ENCODE data around the gene ADGRV1.
"Not testable (repeated sequence)": the region's sequence is repeated elsewhere in the genome, so short reads cannot be mapped to it uniquely, and the experiment has no call there.

Gene ADGRV1

DNA sequence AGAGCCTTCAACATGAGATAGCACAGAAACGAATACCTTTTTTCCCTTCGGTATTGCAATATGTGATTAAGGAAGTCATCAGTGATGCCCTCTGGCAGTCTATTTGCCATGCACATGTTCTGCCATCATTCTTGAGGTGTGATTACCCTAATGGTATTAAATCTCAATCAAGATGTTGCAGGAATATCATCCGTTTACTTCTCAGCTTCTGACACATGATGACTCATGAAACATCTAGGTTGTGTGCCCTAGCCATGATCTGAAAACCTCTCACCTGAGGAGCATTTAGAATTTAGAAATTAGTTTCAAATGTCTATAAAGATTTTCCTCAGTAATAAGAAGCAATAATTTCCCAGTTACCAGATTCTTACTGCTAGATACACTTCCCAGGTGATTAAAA lies 209.1 kb downstream of the ADGRV1 start:
- DNase-seq (ENCODE audit: low read depth): no peak
- TF ChIP-seq, protein P1, sequence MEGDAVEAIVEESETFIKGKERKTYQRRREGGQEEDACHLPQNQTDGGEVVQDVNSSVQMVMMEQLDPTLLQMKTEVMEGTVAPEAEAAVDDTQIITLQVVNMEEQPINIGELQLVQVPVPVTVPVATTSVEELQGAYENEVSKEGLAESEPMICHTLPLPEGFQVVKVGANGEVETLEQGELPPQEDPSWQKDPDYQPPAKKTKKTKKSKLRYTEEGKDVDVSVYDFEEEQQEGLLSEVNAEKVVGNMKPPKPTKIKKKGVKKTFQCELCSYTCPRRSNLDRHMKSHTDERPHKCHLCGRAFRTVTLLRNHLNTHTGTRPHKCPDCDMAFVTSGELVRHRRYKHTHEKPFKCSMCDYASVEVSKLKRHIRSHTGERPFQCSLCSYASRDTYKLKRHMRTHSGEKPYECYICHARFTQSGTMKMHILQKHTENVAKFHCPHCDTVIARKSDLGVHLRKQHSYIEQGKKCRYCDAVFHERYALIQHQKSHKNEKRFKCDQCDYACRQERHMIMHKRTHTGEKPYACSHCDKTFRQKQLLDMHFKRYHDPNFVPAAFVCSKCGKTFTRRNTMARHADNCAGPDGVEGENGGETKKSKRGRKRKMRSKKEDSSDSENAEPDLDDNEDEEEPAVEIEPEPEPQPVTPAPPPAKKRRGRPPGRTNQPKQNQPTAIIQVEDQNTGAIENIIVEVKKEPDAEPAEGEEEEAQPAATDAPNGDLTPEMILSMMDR (conservative IDR thresholded peaks at IDR 0.05; ENCODE audit: low read depth, low read length): no peak
- no peak overlapping the region for H3K4me3 ChIP-seq (ENCODE audit: low read length)

DNA sequence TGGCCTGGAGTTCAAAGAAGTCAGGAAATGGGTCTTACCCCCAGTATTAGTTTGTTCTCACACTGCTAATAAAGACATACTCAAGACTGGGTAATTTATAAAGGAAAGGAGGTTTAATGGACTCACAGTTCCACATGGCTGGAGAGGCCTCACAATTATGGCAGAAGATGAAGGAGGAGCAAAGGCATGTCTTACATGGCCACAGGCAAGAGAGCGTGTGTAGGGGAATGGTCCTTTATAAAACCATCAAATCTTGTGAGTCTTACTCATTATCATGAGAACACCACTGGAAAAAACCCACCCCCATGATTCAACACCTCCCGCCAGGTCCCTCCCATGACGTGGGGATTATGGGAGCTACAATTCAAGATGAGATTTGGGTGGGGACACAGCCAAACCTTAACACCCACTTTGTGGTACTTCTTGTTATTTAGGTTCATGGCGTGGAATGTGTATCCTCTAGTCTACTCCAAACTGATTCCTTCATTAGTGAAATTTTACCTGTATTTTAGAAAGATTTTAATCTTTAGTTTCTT lies 211.5 kb downstream of the ADGRV1 start:
- not testable (repeated sequence) for H3K4me3 ChIP-seq (ENCODE audit: low read length); DNase-seq (ENCODE audit: low read depth)

DNA sequence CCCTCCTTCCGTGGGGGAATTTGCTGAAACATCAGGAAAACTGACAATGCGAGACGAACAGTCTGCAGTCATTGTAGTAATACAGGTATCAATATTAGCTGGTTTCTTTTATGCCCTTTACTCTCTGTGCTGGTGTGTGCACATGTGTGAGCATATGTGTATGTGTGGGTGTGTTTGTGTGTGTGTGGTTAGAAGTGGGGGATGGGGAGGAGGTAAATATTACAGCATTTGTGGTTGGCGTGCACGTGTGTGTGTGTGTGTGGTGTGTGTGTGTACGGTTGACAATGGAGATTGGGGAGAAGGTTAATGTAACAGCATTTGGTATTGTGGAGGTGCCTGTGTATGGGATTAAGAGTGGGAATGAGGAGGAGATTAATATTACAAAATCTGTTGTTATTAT lies 219.4 kb downstream of the ADGRV1 start:
- DNase-seq (ENCODE audit: low read depth): no peak
- TF ChIP-seq, protein P1 (conservative IDR thresholded peaks at IDR 0.05; ENCODE audit: low read depth, low read length): no peak
- no peak overlapping the region for H3K4me3 ChIP-seq (ENCODE audit: low read length)

DNA sequence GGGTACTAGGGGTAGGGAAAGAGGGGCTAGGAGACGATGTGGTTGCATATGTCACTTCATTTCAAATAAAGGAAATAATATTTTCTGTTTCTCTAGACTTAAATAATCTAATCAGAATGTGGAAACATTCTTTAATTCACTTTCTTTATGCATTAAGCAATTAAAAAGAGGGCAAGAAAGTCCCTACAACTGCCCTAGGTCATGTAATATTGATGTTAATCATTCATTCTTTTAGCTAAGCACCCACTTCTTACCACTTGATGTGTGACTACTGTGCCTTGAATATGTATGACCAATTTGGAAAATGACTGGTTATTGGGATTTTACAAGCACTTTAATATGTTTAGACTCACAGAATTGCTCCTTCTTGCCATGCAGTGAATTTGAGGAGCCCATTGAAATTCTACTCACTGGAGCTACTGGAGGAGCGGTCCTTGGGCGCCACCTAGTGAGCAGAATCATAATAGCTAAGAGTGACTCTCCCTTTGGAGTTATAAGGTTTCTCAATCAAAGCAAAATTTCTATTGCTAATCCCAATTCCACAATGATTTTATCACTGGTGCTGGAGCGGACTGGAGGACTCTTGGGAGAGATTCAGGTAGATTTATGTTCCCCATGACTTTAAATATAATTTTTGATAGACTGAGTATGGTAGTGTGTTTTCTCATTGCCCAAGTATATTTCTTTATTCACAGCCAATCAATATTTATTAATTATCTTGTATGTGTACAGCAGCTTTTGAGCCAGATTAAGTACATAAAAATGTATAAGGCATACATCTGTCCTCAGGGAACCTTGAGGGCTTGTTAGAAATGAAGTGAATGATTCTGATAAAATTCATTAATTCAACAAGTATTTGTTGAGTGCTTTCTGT lies 225.1 kb downstream of the ADGRV1 start:
- DNase-seq (ENCODE audit: low read depth): no peak
- no peak overlapping the region for H3K4me3 ChIP-seq (ENCODE audit: low read length)
- TF ChIP-seq, protein P1 (conservative IDR thresholded peaks at IDR 0.05; ENCODE audit: low read depth, low read length): peak; percentile 84

DNA sequence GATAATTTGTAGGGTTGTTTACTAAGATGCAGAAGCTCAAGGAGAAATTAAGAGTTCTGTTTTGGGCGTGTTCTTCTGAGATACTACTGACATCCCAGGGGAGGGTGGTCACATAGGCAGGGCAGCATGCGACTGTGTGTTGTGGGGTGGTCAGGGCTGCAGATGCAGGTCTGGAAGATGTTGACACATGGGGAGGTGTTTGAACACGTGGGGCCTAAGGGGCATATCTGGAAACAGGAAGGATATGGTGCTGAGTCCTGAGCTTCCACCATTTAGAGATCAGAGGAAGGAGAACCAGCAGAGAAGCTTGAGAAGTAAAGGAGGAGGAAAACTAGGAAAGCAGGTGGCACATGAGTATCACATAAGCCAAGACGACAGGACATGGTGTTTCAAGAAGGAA lies 228.2 kb downstream of the ADGRV1 start:
- TF ChIP-seq, protein P1 (conservative IDR thresholded peaks at IDR 0.05; ENCODE audit: low read depth, low read length): no peak
- no peak overlapping the region for H3K4me3 ChIP-seq (ENCODE audit: low read length)
- no peak for DNase-seq (ENCODE audit: low read depth)

DNA sequence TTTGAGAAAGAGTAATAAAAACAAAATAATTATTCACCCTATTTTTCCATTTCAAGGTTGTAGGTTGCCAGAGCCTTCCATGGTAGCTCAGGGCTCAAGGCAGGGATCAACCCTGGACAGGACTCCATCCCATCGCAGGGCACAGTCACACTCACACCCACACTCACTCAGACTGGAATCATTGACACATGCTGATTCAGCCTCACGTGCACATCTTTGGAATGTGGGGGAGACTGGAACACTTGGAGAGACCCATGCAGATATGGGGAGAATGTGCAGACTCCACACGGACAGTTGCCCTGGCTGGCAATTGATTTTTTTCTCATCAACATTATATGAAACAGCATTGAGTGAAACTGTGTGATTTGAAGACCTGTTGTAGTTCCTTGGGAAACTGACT lies 234.1 kb downstream of the ADGRV1 start:
- TF ChIP-seq, protein P1 (conservative IDR thresholded peaks at IDR 0.05; ENCODE audit: low read depth, low read length): no peak
- no peak for DNase-seq (ENCODE audit: low read depth)
- no peak overlapping the region for H3K4me3 ChIP-seq (ENCODE audit: low read length)

DNA sequence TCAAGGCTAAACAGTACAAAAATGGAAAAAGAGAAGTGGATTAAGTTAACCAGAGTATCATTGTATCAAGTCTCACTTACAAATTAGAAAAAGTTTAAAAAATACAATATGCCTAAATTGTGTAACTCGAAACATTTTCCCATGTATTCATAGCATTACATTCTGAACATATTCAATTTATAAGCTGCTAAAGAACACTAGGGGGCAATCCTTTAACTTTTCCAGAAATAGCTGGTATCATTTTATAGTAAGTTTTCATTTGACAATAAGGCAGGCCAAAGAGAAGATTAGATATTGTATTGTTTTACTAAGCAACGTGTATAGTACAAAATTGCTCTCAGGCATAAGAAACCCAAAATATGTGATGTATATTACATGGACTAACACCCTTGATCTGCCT lies 234.6 kb downstream of the ADGRV1 start:
- H3K4me3 ChIP-seq (ENCODE audit: low read length): no peak overlapping the region
- no peak for DNase-seq (ENCODE audit: low read depth)
- TF ChIP-seq, protein P1 (conservative IDR thresholded peaks at IDR 0.05; ENCODE audit: low read depth, low read length): peak; percentile 30

DNA sequence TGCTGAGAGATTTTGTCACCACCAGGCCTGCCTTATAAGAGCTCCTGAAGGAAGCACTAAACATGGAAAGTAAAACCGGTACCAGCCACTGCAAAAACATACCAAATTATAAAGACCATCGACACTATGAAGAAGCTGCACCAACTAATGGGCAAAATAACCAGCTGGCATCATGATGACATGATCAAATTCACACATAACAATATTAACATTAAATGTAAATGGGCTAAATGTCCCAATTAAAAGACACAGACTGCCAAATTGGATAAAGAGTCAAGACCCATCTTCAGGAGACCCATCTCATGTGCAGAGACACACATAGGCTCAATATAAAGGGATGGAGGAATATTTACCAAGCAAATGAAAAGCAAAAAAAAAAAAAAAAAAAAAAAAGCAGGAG lies 238.3 kb downstream of the ADGRV1 start:
- H3K4me3 ChIP-seq (ENCODE audit: low read length); DNase-seq (ENCODE audit: low read depth): not testable (repeated sequence)

DNA sequence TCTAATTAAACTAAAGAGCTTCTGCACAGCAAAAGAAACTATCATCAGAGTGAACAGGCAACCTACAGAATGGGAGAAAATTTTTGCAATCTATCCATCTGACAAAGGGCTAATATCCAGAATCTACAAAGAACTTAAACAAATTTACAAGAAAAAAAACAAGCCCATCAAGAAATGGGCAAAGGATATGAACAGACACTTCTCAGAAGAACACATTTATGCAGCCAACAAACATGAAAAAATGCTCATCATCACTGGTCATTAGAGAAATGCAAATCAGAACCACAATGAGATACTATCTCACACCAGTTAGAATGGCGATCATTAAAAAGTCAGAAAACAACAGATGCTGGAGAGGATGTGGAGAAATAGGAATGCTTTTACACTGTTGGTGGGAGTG lies 241.5 kb downstream of the ADGRV1 start:
- not testable (repeated sequence) for H3K4me3 ChIP-seq (ENCODE audit: low read length); DNase-seq (ENCODE audit: low read depth)

DNA sequence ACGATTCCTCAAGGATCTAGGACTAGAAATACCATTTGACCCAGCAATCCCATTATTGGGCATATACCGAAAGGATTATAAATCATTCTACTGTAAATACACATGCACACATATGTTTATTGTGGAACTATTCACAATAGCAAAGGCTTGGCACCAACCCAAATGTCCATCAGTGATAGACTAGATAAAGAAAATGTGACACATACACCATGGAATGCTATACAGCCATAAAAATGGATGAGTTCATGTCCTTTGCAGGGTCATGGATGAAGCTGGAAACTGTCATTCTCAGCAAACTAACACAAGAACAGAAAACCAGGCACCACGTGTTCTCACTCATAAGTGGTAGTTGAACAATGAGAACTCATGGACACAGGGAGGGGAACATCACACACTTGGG lies 241.9 kb downstream of the ADGRV1 start:
- DNase-seq (ENCODE audit: low read depth): not testable (repeated sequence)

More for the DNA sequence above, 241.9 kb downstream of the ADGRV1 start:
- H3K4me3 ChIP-seq (ENCODE audit: low read length): not testable (repeated sequence)

Measured in retinal pigment epithelial cell (primary cell).